CD4-positive, alpha-beta T cell treated with Interleukin-4 for 4 hours (primary cell): ENCODE data around the gene FCN1.
"Not testable (repeated sequence)": the region's sequence is repeated elsewhere in the genome, so short reads cannot be mapped to it uniquely, and the experiment has no call there.

Experiments used
- DNase-seq: peaks from one replicate; pipeline ENCODE4 v3.0.0-alpha.2; 2020

The FCN1 gene

GRCh38 chr9:134870746-134871662 lies 46.7 kb downstream of the FCN1 start:
- DNase-seq = no peak

- no peak for DNase-seq
Measured at GRCh38 chr9:134870301-134870694, 47.4 kb downstream of the FCN1 start.

- DNase-seq = no peak
Measured at GRCh38 chr9:134869554-134870300, 48.0 kb downstream of the FCN1 start.

- DNase-seq = no peak
Measured at GRCh38 chr9:134868751-134869553, 48.8 kb downstream of the FCN1 start.

DNA sequence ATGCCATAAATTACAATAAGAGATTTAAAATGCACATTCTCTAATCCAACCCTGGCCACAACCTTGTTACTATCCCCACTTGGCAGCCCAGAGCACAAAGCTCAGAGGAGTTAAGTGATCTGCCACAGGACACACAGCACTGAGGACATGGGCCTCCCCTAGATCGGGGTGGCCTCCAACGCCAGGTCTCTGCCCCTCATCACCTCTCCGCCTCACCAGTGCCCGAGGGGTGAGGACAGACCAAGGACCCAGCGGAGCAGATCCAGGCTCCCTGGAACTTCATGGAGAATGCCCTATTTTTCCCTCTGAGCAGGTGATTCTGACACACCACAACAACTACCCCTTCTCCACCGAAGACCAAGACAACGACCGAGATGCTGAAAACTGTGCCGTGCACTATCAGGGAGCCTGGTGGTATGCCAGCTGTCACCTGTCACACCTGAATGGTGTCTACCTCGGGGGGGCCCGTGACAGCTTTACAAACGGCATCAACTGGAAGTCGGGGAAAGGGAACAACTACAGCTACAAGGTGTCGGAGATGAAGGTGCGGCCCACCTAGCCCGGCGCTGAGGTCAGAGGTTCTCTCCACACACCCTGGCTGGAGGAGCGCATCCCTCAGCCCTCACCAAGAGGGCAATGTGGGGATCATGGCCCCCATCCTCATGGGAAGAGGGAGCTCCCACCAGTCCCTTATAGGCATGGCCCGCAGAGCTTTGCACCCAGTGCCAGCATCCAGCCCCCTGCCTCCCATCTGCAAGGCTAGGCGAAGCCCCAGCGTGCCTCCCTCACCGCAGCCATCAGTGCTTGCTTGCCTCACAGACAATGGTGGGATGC lies 49.6 kb downstream of the FCN1 start:
- DNase-seq = no peak

- DNase-seq = no peak
Measured at GRCh38 chr9:134864821-134865190, 52.9 kb downstream of the FCN1 start.

- no peak for DNase-seq
Measured at GRCh38 chr9:134863941-134864820, 53.5 kb downstream of the FCN1 start.

DNA sequence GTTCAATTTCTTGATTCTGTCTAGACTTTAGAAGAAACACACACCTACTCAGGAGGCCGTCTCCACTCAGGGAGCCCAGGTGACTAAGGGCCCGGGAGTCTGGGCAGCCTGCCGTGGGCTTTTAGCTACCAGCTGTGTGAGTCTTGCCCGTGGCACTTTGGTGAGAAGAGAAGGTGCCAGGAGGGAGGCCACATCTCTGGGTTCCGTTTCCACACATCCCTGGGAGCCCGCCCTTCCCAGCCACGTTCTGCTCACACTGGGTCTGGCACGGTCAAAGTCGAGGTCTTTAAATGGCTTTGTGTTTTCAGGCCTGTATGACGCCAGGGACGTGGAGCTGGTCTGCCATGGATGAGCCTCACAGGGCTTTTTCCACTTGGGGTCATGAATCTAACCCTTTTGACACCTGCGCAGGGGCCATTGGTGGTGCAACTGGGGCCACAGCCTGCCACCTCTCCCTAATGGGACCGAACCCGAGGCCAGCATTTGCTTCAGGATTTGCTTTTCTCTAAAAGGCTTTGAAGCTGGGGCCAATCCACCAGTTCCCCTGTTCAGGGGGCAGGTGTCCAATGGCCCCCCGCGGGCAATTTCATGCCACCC lies 54.3 kb downstream of the FCN1 start:
- DNase-seq = no peak

GRCh38 chr9:134861595-134862334 lies 55.9 kb downstream of the FCN1 start:
- no peak for DNase-seq

GRCh38 chr9:134860510-134860909 lies 57.2 kb downstream of the FCN1 start:
- DNase-seq = no peak

DNA sequence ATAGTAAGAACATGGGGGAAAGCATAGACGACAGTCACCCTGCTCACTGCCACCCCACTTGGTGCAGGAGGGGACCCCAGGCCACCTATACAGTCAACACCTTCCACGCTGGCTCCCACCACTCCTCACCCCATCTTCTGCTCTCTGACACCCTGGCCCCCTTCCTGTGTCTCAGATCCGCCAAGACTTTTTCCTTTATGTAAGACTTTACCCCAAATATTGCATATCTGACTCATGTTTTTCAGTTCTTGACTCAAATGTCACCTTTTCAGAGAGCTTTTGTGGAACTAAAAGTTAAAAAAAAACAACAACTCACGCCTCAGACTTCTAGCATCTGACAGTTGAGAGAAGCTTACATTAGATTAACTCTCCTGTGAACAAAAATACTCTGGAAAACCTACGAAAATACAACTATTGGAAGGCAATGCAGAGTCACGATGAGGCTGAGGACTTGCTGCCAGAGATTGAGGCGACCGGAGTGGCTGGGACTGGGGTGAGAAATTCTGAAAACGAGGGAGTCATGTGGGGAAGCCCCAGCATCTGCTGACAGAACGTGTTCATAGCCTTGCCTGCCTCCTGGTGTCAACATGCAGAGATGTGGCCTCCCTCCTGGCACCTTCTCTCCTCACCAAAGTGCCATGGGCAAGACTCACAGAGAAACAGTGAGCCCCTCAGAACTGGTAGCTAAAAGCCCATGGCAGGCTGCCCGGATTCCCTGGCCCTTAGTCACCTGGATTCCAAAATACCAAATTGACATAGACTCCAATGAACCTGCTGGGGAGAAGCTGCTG lies 59.5 kb downstream of the FCN1 start:
- DNase-seq = no peak

DNA sequence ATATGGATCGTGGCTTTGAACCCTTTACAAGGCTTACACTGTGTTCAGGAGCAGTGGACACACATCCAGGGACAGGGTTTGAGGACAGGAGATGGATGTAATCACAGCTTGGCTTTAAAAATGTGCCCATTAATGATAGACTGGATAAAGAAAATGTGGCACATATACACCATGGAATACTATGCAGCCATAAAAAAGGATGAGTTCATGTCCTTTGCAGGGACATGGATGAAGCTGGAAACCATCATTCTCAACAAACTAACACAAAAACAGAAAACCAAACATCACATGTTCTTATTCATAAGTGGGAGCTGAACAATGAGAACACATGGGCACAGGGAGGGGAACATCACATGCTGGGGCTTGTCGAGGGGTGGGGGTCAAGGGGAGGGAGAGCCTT lies 60.3 kb downstream of the FCN1 start:
- not testable (repeated sequence) for DNase-seq

DNA sequence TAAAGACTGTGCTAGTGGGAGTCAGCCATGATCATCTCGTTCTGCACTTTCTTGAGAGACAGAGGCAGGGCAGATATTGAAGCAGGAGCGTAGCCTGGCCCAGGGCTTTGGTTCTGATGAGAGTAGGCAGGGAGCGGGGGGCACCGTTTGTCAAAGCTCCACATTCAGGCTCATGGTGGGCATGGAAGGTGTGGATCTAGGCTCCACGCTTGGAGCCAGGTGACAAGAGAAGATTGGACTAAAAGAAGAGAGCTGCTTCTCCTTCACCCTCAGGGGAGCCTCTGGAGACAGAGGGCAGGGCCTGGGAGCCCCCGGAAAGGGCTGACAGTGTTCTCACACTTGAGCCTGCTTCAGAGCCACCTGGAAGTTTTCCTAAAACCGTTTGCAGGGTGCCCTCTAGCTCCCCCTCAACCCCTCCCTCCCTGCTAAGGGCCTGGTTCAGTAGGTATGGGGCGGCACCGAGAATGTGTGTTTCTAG lies 61.8 kb downstream of the FCN1 start:
- no peak for DNase-seq
